Eye (tissue), 1 donor: ENCODE data around the gene MARCHF6.
"Not testable (repeated sequence)": the region's sequence is repeated elsewhere in the genome, so short reads cannot be mapped to it uniquely, and the experiment has no call there.

Experiments
- DNase-seq: peaks from one replicate; pipeline ENCODE4 v3.0.0-alpha.2; 2015

MARCHF6 gene

DNA sequence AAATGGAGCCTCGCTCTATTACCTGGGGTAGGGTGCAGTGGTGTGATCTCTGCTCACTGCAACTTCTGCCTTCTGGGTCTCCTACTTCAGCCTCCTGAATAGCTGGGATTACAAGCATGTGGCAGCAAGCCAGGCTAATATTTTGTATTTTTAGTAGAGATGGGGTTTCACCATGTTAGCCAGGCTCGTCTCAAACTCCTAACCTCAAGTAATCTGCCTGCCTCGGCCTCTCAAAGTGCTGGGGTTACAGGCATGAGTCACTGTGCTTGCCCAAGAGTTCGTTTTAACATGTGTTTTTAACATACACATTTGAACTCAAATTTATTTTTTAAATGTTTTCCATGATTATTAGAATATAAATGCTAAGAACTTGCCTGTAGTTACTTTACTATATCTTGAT is 34.2 kb downstream of the MARCHF6 start:
- no peak for DNase-seq

GRCh38 chr5:10391130-10391529 is 37.6 kb downstream of the MARCHF6 start:
- DNase-seq, result no peak

GRCh38 chr5:10392567-10393328 is 39.3 kb downstream of the MARCHF6 start:
- DNase-seq, result not testable (repeated sequence)

DNA sequence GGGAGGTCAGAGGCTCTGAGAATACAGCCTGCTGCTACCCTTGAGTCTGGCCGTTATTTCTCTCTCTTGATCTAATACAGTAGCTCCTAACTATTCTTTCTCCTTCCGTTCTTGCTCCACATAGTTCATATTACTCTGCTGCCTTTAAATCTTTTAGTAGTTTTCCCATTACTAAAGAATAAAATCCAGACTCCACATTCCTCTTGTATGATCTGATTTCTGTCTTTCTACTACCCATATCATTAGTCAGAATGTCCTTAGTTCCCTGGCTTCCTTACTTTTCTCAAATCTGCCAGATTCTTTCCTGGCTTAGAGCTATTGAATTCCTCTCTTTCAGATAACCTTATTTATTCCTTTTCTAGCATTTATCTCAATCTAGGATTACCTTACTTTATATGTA is 40.0 kb downstream of the MARCHF6 start:
- DNase-seq, result no peak

- no peak for DNase-seq
These were observed 43.1 kb downstream of the MARCHF6 start for GRCh38 chr5:10396552-10396951.

GRCh38 chr5:10399839-10400238 is 46.3 kb downstream of the MARCHF6 start:
- DNase-seq, result no peak

DNA sequence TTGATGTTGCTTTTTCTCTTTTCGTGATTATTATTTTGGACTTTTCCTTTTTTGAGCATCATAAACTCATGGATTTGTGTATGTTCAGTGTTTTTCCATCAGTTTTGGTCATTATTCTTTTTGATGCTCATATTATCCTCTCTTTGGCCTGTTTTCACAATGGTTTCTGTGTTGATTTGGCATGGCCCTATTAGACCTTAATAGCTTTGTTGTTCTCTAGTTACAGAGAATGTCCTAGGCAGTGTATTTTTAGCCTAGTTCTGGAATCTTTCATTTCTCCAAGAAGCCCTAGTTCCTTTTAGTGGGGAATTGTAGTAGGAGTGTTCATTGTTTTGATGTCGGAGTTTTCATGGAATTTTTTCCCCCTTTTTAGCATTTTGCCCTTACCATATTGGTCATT is 46.9 kb downstream of the MARCHF6 start:
- DNase-seq, result no peak

DNA sequence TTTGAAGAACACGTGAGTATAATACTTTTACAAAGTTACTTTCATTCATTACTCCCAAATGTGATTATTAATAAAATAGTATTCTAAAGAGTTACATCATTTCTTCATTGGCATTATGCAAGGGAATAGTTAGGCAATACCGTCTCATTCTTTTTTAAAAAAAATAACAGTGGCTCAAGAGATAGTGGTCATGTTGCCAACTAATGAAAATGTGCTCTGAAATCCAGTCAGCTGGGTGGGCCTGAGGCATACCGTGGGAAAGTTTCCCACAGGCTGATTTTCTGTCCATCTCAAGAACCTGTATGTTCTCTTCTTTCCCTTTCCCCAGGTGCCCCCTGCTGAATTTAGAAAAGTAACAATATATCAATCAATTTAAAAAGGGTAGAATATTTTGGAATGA is 47.3 kb downstream of the MARCHF6 start:
- DNase-seq, result no peak

- no peak for DNase-seq
These were observed 48.0 kb downstream of the MARCHF6 start for GRCh38 chr5:10401498-10401897.
